ENCODE data around the gene SKAP1.

SKAP1 gene

DNA sequence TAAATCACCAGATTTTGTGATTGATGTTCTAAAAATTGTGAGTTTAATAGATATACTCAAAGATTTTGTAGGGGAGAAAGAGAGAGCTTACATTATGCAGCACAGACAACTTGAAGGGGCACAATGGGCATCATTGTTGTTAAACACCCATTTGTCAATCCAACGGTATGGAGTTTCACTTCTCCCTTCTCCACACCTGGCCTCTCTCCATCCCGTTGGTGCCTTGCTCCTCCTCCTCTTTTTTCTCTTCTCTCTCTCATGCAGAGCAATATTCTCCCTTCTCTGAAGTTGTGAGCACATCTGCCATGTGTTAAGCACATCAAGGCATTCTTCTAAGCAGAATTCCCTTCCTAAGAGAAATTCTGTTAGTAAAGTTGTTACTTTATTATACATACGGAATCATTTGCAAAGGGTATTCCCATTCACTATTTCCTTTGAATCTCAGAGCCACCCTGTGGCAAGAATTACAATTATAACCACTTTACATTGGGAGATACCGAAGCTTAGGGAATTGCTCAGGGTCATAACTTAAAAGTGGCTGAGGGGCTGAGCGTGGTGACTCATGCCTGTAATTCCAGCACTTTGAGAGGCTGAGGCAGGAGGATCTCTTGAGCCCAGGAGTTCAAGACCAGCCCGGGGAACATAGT is 40.5 kb upstream of the SKAP1 start:
- DNase-seq (ENCODE audit: low spot score) = no peak
- TF ChIP-seq, protein P1, sequence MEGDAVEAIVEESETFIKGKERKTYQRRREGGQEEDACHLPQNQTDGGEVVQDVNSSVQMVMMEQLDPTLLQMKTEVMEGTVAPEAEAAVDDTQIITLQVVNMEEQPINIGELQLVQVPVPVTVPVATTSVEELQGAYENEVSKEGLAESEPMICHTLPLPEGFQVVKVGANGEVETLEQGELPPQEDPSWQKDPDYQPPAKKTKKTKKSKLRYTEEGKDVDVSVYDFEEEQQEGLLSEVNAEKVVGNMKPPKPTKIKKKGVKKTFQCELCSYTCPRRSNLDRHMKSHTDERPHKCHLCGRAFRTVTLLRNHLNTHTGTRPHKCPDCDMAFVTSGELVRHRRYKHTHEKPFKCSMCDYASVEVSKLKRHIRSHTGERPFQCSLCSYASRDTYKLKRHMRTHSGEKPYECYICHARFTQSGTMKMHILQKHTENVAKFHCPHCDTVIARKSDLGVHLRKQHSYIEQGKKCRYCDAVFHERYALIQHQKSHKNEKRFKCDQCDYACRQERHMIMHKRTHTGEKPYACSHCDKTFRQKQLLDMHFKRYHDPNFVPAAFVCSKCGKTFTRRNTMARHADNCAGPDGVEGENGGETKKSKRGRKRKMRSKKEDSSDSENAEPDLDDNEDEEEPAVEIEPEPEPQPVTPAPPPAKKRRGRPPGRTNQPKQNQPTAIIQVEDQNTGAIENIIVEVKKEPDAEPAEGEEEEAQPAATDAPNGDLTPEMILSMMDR (IDR thresholded peaks at IDR 0.05; ENCODE audit: extremely low read depth, missing control alignments) = no peak

DNA sequence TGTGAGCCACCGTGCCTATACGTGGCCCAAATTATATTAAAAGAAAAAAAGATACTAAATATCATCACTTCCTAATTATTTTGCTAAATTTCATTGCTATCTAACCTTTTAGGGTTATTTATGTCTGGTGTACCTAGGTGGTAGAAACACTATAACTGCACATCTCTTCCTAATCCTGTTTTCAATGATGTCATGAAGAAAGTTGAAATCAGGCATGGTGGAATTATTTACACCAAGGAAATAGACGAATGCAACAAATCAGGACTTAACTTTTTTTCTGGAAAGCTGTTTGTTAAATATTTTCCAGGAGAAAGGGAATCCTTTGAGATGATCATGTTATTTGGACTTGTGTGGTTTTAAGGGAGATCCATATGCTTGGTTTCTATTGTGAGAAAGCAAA is 39.2 kb upstream of the SKAP1 start:
- TF ChIP-seq, protein P1 (IDR thresholded peaks at IDR 0.05; ENCODE audit: extremely low read depth, missing control alignments) = no peak
- no peak for DNase-seq (ENCODE audit: low spot score)

GRCh38 chr17:48468299-48468698 is 38.3 kb upstream of the SKAP1 start:
- TF ChIP-seq, protein P1 (IDR thresholded peaks at IDR 0.05; ENCODE audit: extremely low read depth, missing control alignments) = no peak

DNA sequence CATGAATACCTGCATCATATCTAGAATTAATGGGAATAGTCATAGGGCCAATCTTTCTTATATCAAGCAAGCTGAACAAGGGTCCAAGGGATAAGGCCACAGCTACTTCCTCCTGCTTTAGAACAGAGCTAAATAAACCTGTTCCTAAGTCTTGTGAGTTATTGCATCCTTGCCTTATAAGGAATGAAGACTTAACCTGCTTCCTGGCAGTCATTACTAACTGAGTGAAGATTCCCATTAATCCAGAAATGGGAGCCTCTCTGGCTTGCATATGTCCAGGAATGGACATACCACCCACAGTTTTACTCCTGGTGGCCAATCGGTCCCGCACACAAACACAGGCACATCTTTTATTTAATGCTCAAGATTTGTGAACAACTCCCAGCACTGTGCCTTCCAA is 35.9 kb upstream of the SKAP1 start:
- no peak for DNase-seq (ENCODE audit: low spot score)

More at GRCh38 chr17:48468299-48468698, 38.3 kb upstream of the SKAP1 start:
- no peak for DNase-seq (ENCODE audit: low spot score)

DNA sequence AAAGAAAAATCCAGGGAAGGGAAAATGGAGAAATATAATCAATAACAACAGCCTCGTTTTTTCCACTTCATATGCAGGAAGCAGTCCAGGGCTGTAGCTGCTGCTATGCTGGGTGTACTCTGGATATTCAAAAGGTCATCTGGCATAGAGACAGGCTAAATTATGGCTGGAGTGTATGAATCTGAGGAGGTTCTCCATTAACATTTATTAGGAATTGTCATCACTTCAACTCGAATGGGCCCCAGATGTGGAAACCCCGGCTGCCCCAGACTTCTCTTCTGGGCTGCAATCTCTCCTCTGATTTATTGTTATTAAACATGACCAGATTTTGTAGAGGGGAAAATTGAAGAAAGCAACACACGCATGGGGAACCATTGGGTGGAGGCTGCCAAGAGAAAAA is 33.5 kb upstream of the SKAP1 start:
- no peak for DNase-seq (ENCODE audit: low spot score)
- TF ChIP-seq, protein P1 (IDR thresholded peaks at IDR 0.05; ENCODE audit: extremely low read depth, missing control alignments) = no peak

More for the DNA sequence above, 35.9 kb upstream of the SKAP1 start:
- TF ChIP-seq, protein P1 (IDR thresholded peaks at IDR 0.05; ENCODE audit: extremely low read depth, missing control alignments) = no peak

DNA sequence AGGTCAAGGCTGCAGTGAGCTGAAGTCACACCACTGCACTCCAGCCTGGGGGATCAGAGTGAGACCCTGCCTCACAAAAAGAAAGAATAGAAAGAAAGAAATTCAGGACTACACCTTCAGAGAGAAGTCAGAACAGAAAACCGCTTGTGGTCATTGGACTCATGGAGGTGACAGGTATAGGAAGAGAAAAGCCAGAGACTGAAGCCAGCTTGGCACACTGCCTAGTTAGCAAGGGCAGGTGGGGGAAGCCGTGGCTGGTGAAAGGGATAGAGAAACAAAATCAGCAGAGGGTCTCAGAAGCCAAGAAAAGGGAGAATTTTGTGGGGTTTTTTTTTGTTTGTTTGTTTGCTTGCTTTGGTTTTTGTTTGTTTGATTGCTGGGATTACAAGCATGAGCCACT is 32.9 kb upstream of the SKAP1 start:
- TF ChIP-seq, protein P1 (IDR thresholded peaks at IDR 0.05; ENCODE audit: extremely low read depth, missing control alignments) = no peak
- DNase-seq (ENCODE audit: low spot score) = no peak

GRCh38 chr17:48460052-48460451 is 30.0 kb upstream of the SKAP1 start:
- no peak for DNase-seq (ENCODE audit: low spot score)
- TF ChIP-seq, protein P1 (IDR thresholded peaks at IDR 0.05; ENCODE audit: extremely low read depth, missing control alignments) = no peak

All from GM20000 (cell line).